GM12872 (cell line): ENCODE results near the gene ART1.

Experiments used
- CTCF ChIP-seq: IDR thresholded peaks from 3 replicates; pipeline ENCODE4 v1.5.1; 2011; ENCODE audit warnings: low read depth, mild to moderate bottlenecking, low read length, moderate library complexity; ENCODE audit not compliant: insufficient read depth

The ART1 gene

GRCh38 chr11:3638513-3638912 is 6.4 kb upstream of the ART1 start:
- no peak for TF ChIP-seq CTCF

GRCh38 chr11:3639841-3640240 is 5.1 kb upstream of the ART1 start:
- no peak for TF ChIP-seq CTCF

- TF ChIP-seq CTCF: no peak
Observed at GRCh38 chr11:3641191-3641590, 3.7 kb upstream of the ART1 start.

- TF ChIP-seq CTCF: no peak
Observed at GRCh38 chr11:3641701-3642070, 3.2 kb upstream of the ART1 start, which contains the start of gene ART5. Gene ART5 (minus strand): TSS chr11:3641992. CDS start chr11:3641862, 130 bp downstream.

GRCh38 chr11:3642071-3642951 is 2.6 kb upstream of the ART1 start:
- no peak for TF ChIP-seq CTCF

GRCh38 chr11:3645552-3645951 is 624 bp downstream of the ART1 start:
- TF ChIP-seq CTCF: no peak

GRCh38 chr11:3655547-3655946 is 10.6 kb downstream of the ART1 start:
- no peak for TF ChIP-seq CTCF
